Muscle layer of colon (tissue), 2 donors: Measurements from ENCODE around the gene KRTAP1-3.
"Not testable (repeated sequence)": the region's sequence is repeated elsewhere in the genome, so short reads cannot be mapped to it uniquely, and the experiment has no call there.

Source experiments
- H3K27ac ChIP-seq: one replicate; pipeline ENCODE4 v1.7.0; 2013; ENCODE audit warnings: low read depth, mild to moderate bottlenecking, low read length, moderate library complexity
- H3K27me3 ChIP-seq, 2 donors: one replicate each; pipeline ENCODE4 v1.7.0; 2013; ENCODE audit warnings: low read length in 2 of 2, mild to moderate bottlenecking in 2 of 2; ENCODE audit not compliant: insufficient read depth in 2 of 2, control insufficient read depth in 1 of 2
- H3K36me3 ChIP-seq: one replicate; pipeline ENCODE4 v1.7.0; 2013; ENCODE audit warnings: mild to moderate bottlenecking, low read length; ENCODE audit not compliant: insufficient read depth
- H3K4me1 ChIP-seq: one replicate; pipeline ENCODE4 v1.7.0; 2013; ENCODE audit warnings: mild to moderate bottlenecking, low read length; ENCODE audit not compliant: insufficient read depth
- H3K4me3 ChIP-seq, 2 donors: one replicate each; pipeline ENCODE4 v1.7.0; 2013; ENCODE audit warnings: low read length in 2 of 2, low read depth in 1 of 2, mild to moderate bottlenecking in 1 of 2, moderate library complexity in 1 of 2
- H3K9ac ChIP-seq: one replicate; pipeline ENCODE4 v1.7.0; 2013; ENCODE audit warnings: low read length
- H3K9me3 ChIP-seq: one replicate; pipeline ENCODE4 v1.7.0; 2013; ENCODE audit warnings: mild to moderate bottlenecking, low read length
- donor health status: abdominal sarcoma.
- donor health status: Adenocarcinoma of cecum.

The KRTAP1-3 gene

GRCh38 chr17:41052566-41052965 lies 17.9 kb upstream of the KRTAP1-3 start:
- H3K27ac ChIP-seq, result no peak overlapping the region
- H3K4me3 ChIP-seq, result no peak overlapping the region
- H3K9me3 ChIP-seq, result no peaks in the 10 kb centered on the region
- H3K9ac ChIP-seq, result no peak overlapping the region
- H3K4me1 ChIP-seq, result no peaks in the 10 kb centered on the region
- H3K36me3 ChIP-seq, result no peaks in the 10 kb centered on the region
- no peaks in the 10 kb centered on the region for H3K27me3 ChIP-seq

- Histone ChIP-seq H3K36me3 (no peaks in the 10 kb centered on the region), H3K9ac (no peak overlapping the region), H3K4me1 (no peaks in the 10 kb centered on the region)
Observed at GRCh38 chr17:41049110-41049509, 14.4 kb upstream of the KRTAP1-3 start.

GRCh38 chr17:41048441-41048840 lies 13.8 kb upstream of the KRTAP1-3 start:
- H3K4me3 ChIP-seq, result no peak overlapping the region
- H3K27me3 ChIP-seq, result no peaks in the 10 kb centered on the region
- H3K4me1 ChIP-seq, result no peaks in the 10 kb centered on the region
- H3K27ac ChIP-seq, result no peak overlapping the region
- H3K9ac ChIP-seq, result no peak overlapping the region
- H3K9me3 ChIP-seq, result no peaks in the 10 kb centered on the region
- H3K36me3 ChIP-seq, result no peaks in the 10 kb centered on the region

More at GRCh38 chr17:41049110-41049509, 14.4 kb upstream of the KRTAP1-3 start:
- no peak overlapping the region for H3K4me3 ChIP-seq
- H3K27me3 ChIP-seq, result no peaks in the 10 kb centered on the region
- H3K27ac ChIP-seq, result no peak overlapping the region
- H3K9me3 ChIP-seq, result no peaks in the 10 kb centered on the region

GRCh38 chr17:41046735-41047465 lies 12.2 kb upstream of the KRTAP1-3 start, which contains the start of gene KRTAP2-1:
Gene KRTAP2-1 (minus strand): TSS chr17:41047316. CDS start chr17:41047267, 49 bp downstream.
- not testable (repeated sequence) for H3K9me3 ChIP-seq, H3K4me3 ChIP-seq, H3K36me3 ChIP-seq, H3K9ac ChIP-seq, H3K27ac ChIP-seq, H3K4me1 ChIP-seq, H3K27me3 ChIP-seq

GRCh38 chr17:41042953-41043352 lies 8.3 kb upstream of the KRTAP1-3 start:
- Histone ChIP-seq H3K9me3 (no peaks in the 10 kb centered on the region), H3K9ac (no peak overlapping the region), H3K36me3 (no peaks in the 10 kb centered on the region), H3K4me3 (no peak overlapping the region), H3K27me3 (no peaks in the 10 kb centered on the region), H3K4me1 (no peaks in the 10 kb centered on the region), H3K27ac (no peak overlapping the region)

- not testable (repeated sequence) for H3K4me1 ChIP-seq, H3K27ac ChIP-seq, H3K9me3 ChIP-seq, H3K36me3 ChIP-seq, H3K27me3 ChIP-seq, H3K9ac ChIP-seq, H3K4me3 ChIP-seq
Observed at GRCh38 chr17:41040783-41041571, 6.3 kb upstream of the KRTAP1-3 start, which contains the start of gene KRTAP1-1. Gene KRTAP1-1 (minus strand): TSS chr17:41041450. CDS start chr17:41041397, 53 bp downstream.

- H3K9me3 ChIP-seq, result no peaks in the 10 kb centered on the region
- no peak overlapping the region for H3K27ac ChIP-seq
- H3K4me3 ChIP-seq, result no peak overlapping the region
- H3K9ac ChIP-seq, result no peak overlapping the region
- H3K36me3 ChIP-seq, result no peaks in the 10 kb centered on the region
- no peaks in the 10 kb centered on the region for H3K4me1 ChIP-seq
- no peaks in the 10 kb centered on the region for H3K27me3 ChIP-seq
Observed at GRCh38 chr17:41037853-41038350, 3.2 kb upstream of the KRTAP1-3 start.

- Histone ChIP-seq H3K4me3 (no peak within 1 kb of the TSS), H3K27me3 (peaks cover 0 to 4% of the 10 kb centered on the region in 2 donors), H3K4me1 (no peaks in the 10 kb centered on the region), H3K36me3 (no peaks in the 10 kb centered on the region), H3K9ac (no peak within 1 kb of the TSS), H3K9me3 (no peaks in the 10 kb centered on the region), H3K27ac (no peak within 1 kb of the TSS)
Observed at GRCh38 chr17:41029633-41030245, 4.9 kb downstream of the KRTAP1-3 start, which contains the start of gene KRTAP1-4. Gene KRTAP1-4 (minus strand): TSS chr17:41030195. CDS start chr17:41030078, 117 bp downstream.

- peaks cover 0 to 4% of the 10 kb centered on the region in 2 donors for H3K27me3 ChIP-seq
- H3K9me3 ChIP-seq, result no peaks in the 10 kb centered on the region
- no peak within 1 kb of the TSS for H3K4me3 ChIP-seq
- H3K4me1 ChIP-seq, result no peaks in the 10 kb centered on the region
- H3K9ac ChIP-seq, result no peak within 1 kb of the TSS
- H3K27ac ChIP-seq, result no peak within 1 kb of the TSS
- no peaks in the 10 kb centered on the region for H3K36me3 ChIP-seq
Observed at GRCh38 chr17:41026715-41027471, 7.8 kb downstream of the KRTAP1-3 start, which contains the start of gene KRTAP1-5. Gene KRTAP1-5 (minus strand): TSS chr17:41027208. CDS start chr17:41027155, 53 bp downstream.

GRCh38 chr17:41024697-41025096 lies 10.0 kb downstream of the KRTAP1-3 start:
- Histone ChIP-seq H3K4me3 (no peak overlapping the region), H3K27ac (no peak overlapping the region), H3K27me3 (peaks cover 0 to 2% of the 10 kb centered on the region in 2 donors), H3K9ac (no peak overlapping the region), H3K36me3 (no peaks in the 10 kb centered on the region), H3K4me1 (no peaks in the 10 kb centered on the region), H3K9me3 (no peaks in the 10 kb centered on the region)
